Thyroid gland (tissue), 4 donors: ENCODE data around the gene SYT9. TPM values are rescaled to one million over a fixed set of nuclear protein-coding genes. Genes with fewer than 3 reads are reported as not detected.

ENCODE experiments used
- DNase-seq, 2 donors: peaks; one replicate each; pipeline ENCODE4 v3.0.0-alpha.2; 2019
- H3K27ac ChIP-seq, 3 donors: fragments of 200-600 bp; sonication (generic); 1 replicate in 2 of 3; 2 replicates in 1 of 3; pipeline ENCODE4 v1.5.1; 2016 to 2019; ENCODE audit warnings: mild to moderate bottlenecking in 1 of 3, moderate library complexity in 1 of 3
- H3K27me3 ChIP-seq: fragments of 200-600 bp; sonication (generic); one replicate; pipeline ENCODE4 v1.5.1; 2019
- H3K36me3 ChIP-seq, 2 donors: fragments of 200-600 bp; sonication (generic); one replicate each; pipeline ENCODE4 v1.5.1; 2016 to 2019
- H3K4me1 ChIP-seq, 2 donors: fragments of 200-600 bp; sonication (generic); one replicate each; pipeline ENCODE4 v1.5.1; 2017 to 2019
- H3K4me3 ChIP-seq, 3 donors: fragments of 200-600 bp; sonication (generic); replicated peaks in 1 of 3; 1 replicate in 2 of 3; 2 replicates in 1 of 3; pipeline ENCODE4 v1.5.1; 2016; ENCODE audit warnings: mild to moderate bottlenecking in 1 of 3
- H3K9me3 ChIP-seq: fragments of 200-600 bp; sonication (generic); one replicate; pipeline ENCODE4 v1.5.1; 2017
- CTCF ChIP-seq, 6 experiments: fragments of 200-600 bp in 3 of 6; fragments of 450-650 bp in 3 of 6; sonication (generic) in 3 of 6; IDR thresholded peaks; one replicate each; pipeline ENCODE4 v1.5.1; 2016 to 2019; ENCODE audit warnings: antibody characterized with exemption in 6 of 6, mild to moderate bottlenecking in 2 of 6, inconsistent platforms in 1 of 6, moderate library complexity in 1 of 6
- POLR2A ChIP-seq, 2 donors: fragments of 450-650 bp; IDR thresholded peaks; one replicate each; pipeline ENCODE4 v1.6.1; 2017; ENCODE audit warnings: antibody characterized with exemption in 2 of 2, mild to moderate bottlenecking in 2 of 2, moderate library complexity in 1 of 2
- WGBS, 2 donors: methylation state at CpG; one replicate each; pipeline ENCODE4 v1.1.5; 2017; 5-methylcytosine and 5-hydroxymethylcytosine counted together
- intact Hi-C: fragments of 100-400 bp; cut with DNase I; formaldehyde crosslinking; loops from one replicate; pipeline ENCODE4 v1.15.1; 2023
- total RNA-seq, 4 donors: library from RNA; depleted of rRNA; stranded (reverse); fragments of >200 nt; gene quantifications; one replicate each; pipeline ENCODE4 v1.2.3, GENCODE V29; 2016

The SYT9 gene
- total RNA-seq, 4 donors from 2014 or later = 1.3 to 7.6 (median 4.2) TPM

DNA sequence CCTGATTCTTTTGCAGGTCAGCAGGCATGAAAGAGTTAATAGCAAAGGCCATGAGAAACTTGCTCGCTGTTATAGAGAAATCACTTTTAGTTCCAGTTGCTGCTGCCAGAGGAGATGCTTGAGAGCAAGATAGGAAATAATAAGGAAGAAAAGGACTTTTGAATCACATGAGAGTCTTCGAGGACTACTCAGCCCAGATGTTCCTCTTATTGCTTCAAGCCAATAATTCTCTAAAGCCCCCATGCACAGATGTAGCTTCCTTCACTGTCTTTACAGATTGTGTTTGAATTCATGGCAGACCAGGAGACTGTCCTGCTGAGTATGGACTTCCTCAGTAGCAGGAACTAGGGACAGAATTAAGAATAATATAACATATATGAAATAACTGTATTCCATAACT, 183.5 kb downstream of the SYT9 start:
- Histone ChIP-seq H3K4me3 (no peak overlapping the region), H3K27ac (no peak overlapping the region), H3K9me3 (no peaks in the 10 kb centered on the region), H3K27me3 (no peaks in the 10 kb centered on the region), H3K36me3 (no peaks in the 10 kb centered on the region), H3K4me1 (no peaks in the 10 kb centered on the region)
- WGBS, 2 donors = 24 to 45% methylated on average over 2 of the region's 2 CpGs
- no peak for DNase-seq
- TF ChIP-seq POLR2A (IDR thresholded peaks at IDR 0.05) (no peak), CTCF (IDR thresholded peaks at IDR 0.05) (no peak)
- intact Hi-C loops = no loop called here

- no peaks in the 10 kb centered on the region for H3K4me1 ChIP-seq
- no peak for DNase-seq
- WGBS, 2 donors = 92 to 95% methylated on average over 1 of the region's 1 CpG
- no peak overlapping the region for H3K27ac ChIP-seq
- no peaks in the 10 kb centered on the region for H3K27me3 ChIP-seq
- no peak for TF ChIP-seq CTCF (IDR thresholded peaks at IDR 0.05)
- TF ChIP-seq POLR2A (IDR thresholded peaks at IDR 0.05) = no peak
- H3K36me3 ChIP-seq = no peaks in the 10 kb centered on the region
- H3K9me3 ChIP-seq = no peaks in the 10 kb centered on the region
- H3K4me3 ChIP-seq = no peak overlapping the region
- intact Hi-C loops = no loop called here
Measured at GRCh38 chr11:7436146-7436545, 184.4 kb downstream of the SYT9 start.

GRCh38 chr11:7436657-7437056, 185.0 kb downstream of the SYT9 start:
- Histone ChIP-seq H3K4me3 (no peak overlapping the region), H3K36me3 (no peaks in the 10 kb centered on the region), H3K27ac (no peak overlapping the region), H3K9me3 (no peaks in the 10 kb centered on the region), H3K27me3 (no peaks in the 10 kb centered on the region), H3K4me1 (no peaks in the 10 kb centered on the region)
- WGBS, 2 donors = 54 to 66% methylated on average over 5 of the region's 5 CpGs
- DNase-seq = no peak
- intact Hi-C loops = no loop called here
- TF ChIP-seq POLR2A (IDR thresholded peaks at IDR 0.05) (no peak), CTCF (IDR thresholded peaks at IDR 0.05) (no peak)

DNA sequence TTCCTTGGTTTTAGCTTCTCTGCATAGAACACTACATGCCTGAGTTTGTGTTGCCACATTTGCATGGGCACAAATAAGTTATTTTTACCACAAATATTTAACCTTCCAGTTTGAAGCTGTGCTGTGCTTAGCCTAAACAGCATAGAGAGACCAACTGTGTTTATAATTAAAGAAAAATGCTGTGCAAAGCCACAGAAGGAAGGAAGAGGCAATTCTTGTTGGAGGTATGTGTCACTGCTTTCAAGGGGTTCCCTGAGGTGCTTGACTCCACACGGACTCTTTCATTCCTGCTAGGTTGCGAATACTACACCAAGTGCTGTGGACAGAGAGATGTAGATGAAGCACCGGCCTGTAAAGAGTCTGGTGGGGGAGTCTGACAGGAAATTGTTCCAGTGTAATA, 186.0 kb downstream of the SYT9 start:
- no peak overlapping the region for H3K4me3 ChIP-seq
- no peaks in the 10 kb centered on the region for H3K36me3 ChIP-seq
- no peaks in the 10 kb centered on the region for H3K9me3 ChIP-seq
- H3K27ac ChIP-seq = no peak overlapping the region
- TF ChIP-seq CTCF (IDR thresholded peaks at IDR 0.05) (no peak), POLR2A (IDR thresholded peaks at IDR 0.05) (no peak)
- no peak for DNase-seq
- H3K27me3 ChIP-seq = no peaks in the 10 kb centered on the region
- no peaks in the 10 kb centered on the region for H3K4me1 ChIP-seq
- intact Hi-C loops = no loop called here
- WGBS, 2 donors = 78 to 89% methylated on average over 3 of the region's 3 CpGs

GRCh38 chr11:7439746-7440320, 188.1 kb downstream of the SYT9 start:
- Histone ChIP-seq H3K9me3 (no peaks in the 10 kb centered on the region), H3K4me3 (no peak overlapping the region), H3K27me3 (no peaks in the 10 kb centered on the region), H3K36me3 (no peaks in the 10 kb centered on the region), H3K4me1 (no peaks in the 10 kb centered on the region), H3K27ac (no peak overlapping the region)
- intact Hi-C loops = no loop called here
- TF ChIP-seq CTCF (IDR thresholded peaks at IDR 0.05) (no peak), POLR2A (IDR thresholded peaks at IDR 0.05) (no peak)
- 90% methylated on average over 3 of the region's 3 CpGs for WGBS, 2 donors
- DNase-seq = no peak
